Keratinocyte (primary cell): ENCODE measurements around the gene SIGLECL1. TPM values are rescaled to one million over a fixed set of nuclear protein-coding genes. Genes with fewer than 3 reads are reported as not detected.
"Not testable (repeated sequence)": the region's sequence is repeated elsewhere in the genome, so short reads cannot be mapped to it uniquely, and the experiment has no call there.

Experiments used
- DNase-seq: peaks from one replicate; pipeline ENCODE4 v3.0.0-alpha.2; 2011; ENCODE audit warnings: low read depth, missing footprints, low spot score
- FAIRE-seq: peaks from 2 replicates; lab custom pipeline; 2011; peaks lifted over from hg19 to GRCh38; lab: Jason Lieb, UNC
- H2AFZ ChIP-seq: 2 replicates; pipeline ENCODE4 v1.6.0; 2012; ENCODE audit warnings: low read length, control low read depth, inconsistent platforms; ENCODE audit not compliant: control insufficient read depth
- H3K27ac ChIP-seq: 2 replicates; pipeline ENCODE4 v1.5.1; 2011; ENCODE audit warnings: low read length; ENCODE audit not compliant: control insufficient read depth, insufficient read depth
- H3K27me3 ChIP-seq: 3 replicates; pipeline ENCODE4 v1.6.0; 2011; ENCODE audit warnings: low read length; ENCODE audit not compliant: control insufficient read depth, insufficient read depth; ENCODE audit errors: extremely low read depth
- H3K36me3 ChIP-seq, 2 experiments: 2 replicates in 1 of 2; 3 replicates in 1 of 2; pipeline ENCODE4 v1.5.1; 2011; ENCODE audit warnings: low read length in 2 of 2, mild to moderate bottlenecking in 1 of 2; ENCODE audit not compliant: control insufficient read depth in 2 of 2, insufficient read depth in 2 of 2; ENCODE audit errors: extremely low read depth in 1 of 2
- H3K4me1 ChIP-seq: 3 replicates; pipeline ENCODE4 v1.5.1; 2011; ENCODE audit warnings: low read length; ENCODE audit not compliant: control insufficient read depth, insufficient read depth; ENCODE audit errors: extremely low read depth
- H3K4me2 ChIP-seq: 3 replicates; pipeline ENCODE4 v1.6.0; 2011; ENCODE audit warnings: low read depth, low read length; ENCODE audit not compliant: control insufficient read depth, insufficient read depth; ENCODE audit errors: extremely low read depth
- H3K4me3 ChIP-seq, 3 experiments: fragments of 200-600 bp in 1 of 3; sonication (generic) in 1 of 3; 2 replicates in 2 of 3; 3 replicates in 1 of 3; pipeline ENCODE4 v1.5.1; 2011 to 2016; ENCODE audit warnings: low read length in 3 of 3, mild to moderate bottlenecking in 3 of 3, control low read depth in 2 of 3, inconsistent platforms in 1 of 3, low read depth in 1 of 3, mixed read lengths in 1 of 3, mixed run types in 1 of 3, moderate library complexity in 1 of 3; ENCODE audit not compliant: control insufficient read depth in 2 of 3, insufficient read depth in 2 of 3; ENCODE audit errors: extremely low read depth in 1 of 3
- H3K79me2 ChIP-seq: 2 replicates; pipeline ENCODE4 v1.6.0; 2012; ENCODE audit warnings: low read length; ENCODE audit not compliant: control insufficient read depth, insufficient read depth
- H3K9ac ChIP-seq: 3 replicates; pipeline ENCODE4 v1.6.0; 2011; ENCODE audit warnings: low read length; ENCODE audit not compliant: control insufficient read depth, insufficient read depth; ENCODE audit errors: extremely low read depth
- H3K9me1 ChIP-seq: 3 replicates; pipeline ENCODE4 v1.6.0; 2011; ENCODE audit warnings: low read length; ENCODE audit not compliant: control insufficient read depth, insufficient read depth; ENCODE audit errors: extremely low read depth
- H3K9me3 ChIP-seq: 2 replicates; pipeline ENCODE4 v1.5.1; 2012; ENCODE audit warnings: low read depth, low read length; ENCODE audit not compliant: control insufficient read depth
- H4K20me1 ChIP-seq: 3 replicates; pipeline ENCODE4 v1.6.0; 2011; ENCODE audit warnings: low read length; ENCODE audit not compliant: control insufficient read depth, insufficient read depth; ENCODE audit errors: extremely low read depth
- CTCF ChIP-seq, 3 experiments: IDR thresholded peaks in 1 of 3; conservative IDR thresholded peaks in 1 of 3; optimal IDR thresholded peaks in 1 of 3; 2 replicates in 2 of 3; 3 replicates in 1 of 3; pipeline versions ENCODE3 to v1.5.1; 2011; ENCODE audit warnings: low read length in 3 of 3, mild to moderate bottlenecking in 3 of 3, moderate library complexity in 2 of 3, control low read depth in 1 of 3, inconsistent platforms in 1 of 3; ENCODE audit not compliant: insufficient read depth in 2 of 3; ENCODE audit errors: extremely low read depth in 1 of 3
- EZH2 ChIP-seq: IDR thresholded peaks from one replicate; pipeline ENCODE4 v1.6.1; 2012; ENCODE audit warnings: inconsistent platforms, mild to moderate bottlenecking, low read length, moderate library complexity
- dilution Hi-C: fragments of 300-500 bp; cut with MboI; formaldehyde crosslinking; loops from one replicate; pipeline ENCODE4 v1.7.0; 2020; ENCODE audit warnings: low sequenced_read_pairs; ENCODE audit not compliant: extremely low pct_ligation_motif_present
- polyA plus RNA-seq, 5 experiments: library from polyadenylated mRNA; depleted of rRNA in 3 of 5; stranded (reverse) in 3 of 5; stranded (forward) in 1 of 5; unstranded in 1 of 5; fragments of >200 nt; gene quantifications; 1 replicate in 1 of 5; 2 replicates in 3 of 5; 3 replicates in 1 of 5; pipeline versions ENCODE4 v1.2.1 to v1.2.3, GENCODE V29; 2011 to 2012; ENCODE audit warnings: missing spikeins in 2 of 5, low read depth in 1 of 5, low replicate concordance in 1 of 5

The SIGLECL1 gene
- polyA plus RNA-seq, 1 donor (not counting 4 experiments of a cell fraction or from before 2014, with no cell fraction given) = not detected

- H4K20me1 ChIP-seq = no peaks in the 10 kb centered on the region
- H3K36me3 ChIP-seq = no peaks in the 10 kb centered on the region
These were observed 43.1 kb upstream of the SIGLECL1 start for GRCh38 chr19:51207747-51208146.

GRCh38 chr19:51210191-51210784 is 40.6 kb upstream of the SIGLECL1 start:
- Histone ChIP-seq H2AFZ (no peak overlapping the region), H3K27me3 (no peaks in the 10 kb centered on the region), H3K9me1 (no peaks in the 10 kb centered on the region), H3K4me3 (no peak overlapping the region), H3K79me2 (no peaks in the 10 kb centered on the region), H3K4me2 (no peak overlapping the region), H3K4me1 (no peaks in the 10 kb centered on the region), H3K36me3 (no peaks in the 10 kb centered on the region), H3K9ac (no peak overlapping the region), H4K20me1 (no peaks in the 10 kb centered on the region), H3K9me3 (no peaks in the 10 kb centered on the region), H3K27ac (no peak overlapping the region)
- no peak for TF ChIP-seq EZH2
- TF ChIP-seq CTCF (optimal IDR thresholded peaks at IDR 0.05 in 1 of 3, IDR thresholded peaks at IDR 0.05 in 1 of 3, conservative IDR thresholded peaks at IDR 0.05 in 1 of 3; ENCODE audit: extremely low read depth in 1 of 3, insufficient read depth in 2 of 3, low read length in 3 of 3) = no peak
- no peak for FAIRE-seq
- no peak for DNase-seq
- dilution Hi-C loops = no loop called here

More at GRCh38 chr19:51207747-51208146, 43.1 kb upstream of the SIGLECL1 start:
- H3K4me1 ChIP-seq = no peaks in the 10 kb centered on the region
- dilution Hi-C loops = no loop called here
- FAIRE-seq = no peak
- no peak overlapping the region for H3K4me2 ChIP-seq
- H3K4me3 ChIP-seq = no peak overlapping the region
- no peak overlapping the region for H2AFZ ChIP-seq
- H3K9me3 ChIP-seq = no peaks in the 10 kb centered on the region
- no peak overlapping the region for H3K27ac ChIP-seq
- DNase-seq = no peak
- TF ChIP-seq CTCF (optimal IDR thresholded peaks at IDR 0.05 in 1 of 3, IDR thresholded peaks at IDR 0.05 in 1 of 3, conservative IDR thresholded peaks at IDR 0.05 in 1 of 3; ENCODE audit: extremely low read depth in 1 of 3, insufficient read depth in 2 of 3, low read length in 3 of 3) (no peak), EZH2 (no peak)
- no peaks in the 10 kb centered on the region for H3K79me2 ChIP-seq
- H3K9me1 ChIP-seq = no peaks in the 10 kb centered on the region
- no peak overlapping the region for H3K9ac ChIP-seq
- H3K27me3 ChIP-seq = no peaks in the 10 kb centered on the region

- H3K9ac ChIP-seq, H3K79me2 ChIP-seq, FAIRE-seq, H2AFZ ChIP-seq, DNase-seq, H3K27ac ChIP-seq, H3K4me3 ChIP-seq, H3K9me3 ChIP-seq, H4K20me1 ChIP-seq, H3K27me3 ChIP-seq, H3K4me1 ChIP-seq, H3K4me2 ChIP-seq, H3K36me3 ChIP-seq, dilution Hi-C loops, H3K9me1 ChIP-seq: not testable (repeated sequence)
These were observed 40.0 kb upstream of the SIGLECL1 start for GRCh38 chr19:51210874-51211361.
